Measurements from ENCODE around the gene TRPM3.
"Not testable (repeated sequence)": the region's sequence is repeated elsewhere in the genome, so short reads cannot be mapped to it uniquely, and the experiment has no call there.

The TRPM3 gene

GRCh38 chr9:71001780-71002386 lies 119.5 kb downstream of the TRPM3 start:
- DNase-seq (ENCODE audit: low read depth in 3 of 3, low spot score in 1 of 3), result no peak

GRCh38 chr9:70998962-70999361 lies 122.5 kb downstream of the TRPM3 start:
- DNase-seq (ENCODE audit: low read depth in 3 of 3, low spot score in 1 of 3), result no peak

- DNase-seq (ENCODE audit: low read depth in 3 of 3, low spot score in 1 of 3), result no peak
These were observed 125.9 kb downstream of the TRPM3 start for GRCh38 chr9:70995511-70995910.

GRCh38 chr9:70994582-70994981 lies 126.8 kb downstream of the TRPM3 start:
- DNase-seq (ENCODE audit: low read depth in 3 of 3, low spot score in 1 of 3), result no peak

- no peak for DNase-seq (ENCODE audit: low read depth in 3 of 3, low spot score in 1 of 3)
These were observed 132.9 kb downstream of the TRPM3 start for GRCh38 chr9:70988551-70988950.

GRCh38 chr9:70987986-70988385 lies 133.4 kb downstream of the TRPM3 start:
- no peak for DNase-seq (ENCODE audit: low read depth in 3 of 3, low spot score in 1 of 3)

- DNase-seq (ENCODE audit: low read depth in 3 of 3, low spot score in 1 of 3), result no peak
These were observed 134.4 kb downstream of the TRPM3 start for GRCh38 chr9:70986984-70987383.

GRCh38 chr9:70983723-70984295 lies 137.6 kb downstream of the TRPM3 start:
- DNase-seq (ENCODE audit: low read depth in 3 of 3, low spot score in 1 of 3), result no peak

GRCh38 chr9:70981312-70981711 lies 140.1 kb downstream of the TRPM3 start:
- DNase-seq (ENCODE audit: low read depth in 3 of 3, low spot score in 1 of 3), result no peak

- DNase-seq (ENCODE audit: low read depth in 3 of 3, low spot score in 1 of 3), result no peak
These were observed 141.5 kb downstream of the TRPM3 start for GRCh38 chr9:70979966-70980365.

GRCh38 chr9:70978085-70978484 lies 143.3 kb downstream of the TRPM3 start:
- no peak for DNase-seq (ENCODE audit: low read depth in 3 of 3, low spot score in 1 of 3)

GRCh38 chr9:70975821-70976220 lies 145.6 kb downstream of the TRPM3 start:
- no peak for DNase-seq (ENCODE audit: low read depth in 3 of 3, low spot score in 1 of 3)

GRCh38 chr9:70971723-70972122 lies 149.7 kb downstream of the TRPM3 start:
- DNase-seq (ENCODE audit: low read depth in 3 of 3, low spot score in 1 of 3), result no peak

- DNase-seq (ENCODE audit: low read depth in 3 of 3, low spot score in 1 of 3), result not testable (repeated sequence)
These were observed 155.0 kb downstream of the TRPM3 start for GRCh38 chr9:70966380-70966779.

GRCh38 chr9:70964861-70965260 lies 156.6 kb downstream of the TRPM3 start:
- no peak for DNase-seq (ENCODE audit: low read depth in 3 of 3, low spot score in 1 of 3)

GRCh38 chr9:70963554-70963953 lies 157.9 kb downstream of the TRPM3 start:
- DNase-seq (ENCODE audit: low read depth in 3 of 3, low spot score in 1 of 3), result no peak

GRCh38 chr9:70962761-70963440 lies 158.5 kb downstream of the TRPM3 start:
- DNase-seq (ENCODE audit: low read depth in 3 of 3, low spot score in 1 of 3), result no peak

GRCh38 chr9:70959366-70959765 lies 162.1 kb downstream of the TRPM3 start:
- no peak for DNase-seq (ENCODE audit: low read depth in 3 of 3, low spot score in 1 of 3)

- DNase-seq (ENCODE audit: low read depth in 3 of 3, low spot score in 1 of 3), result no peak
These were observed 166.8 kb downstream of the TRPM3 start for GRCh38 chr9:70954596-70955143.

- no peak for DNase-seq (ENCODE audit: low read depth in 3 of 3, low spot score in 1 of 3)
These were observed 167.3 kb downstream of the TRPM3 start for GRCh38 chr9:70954126-70954525.

- DNase-seq (ENCODE audit: low read depth in 3 of 3, low spot score in 1 of 3), result no peak
These were observed 169.4 kb downstream of the TRPM3 start for GRCh38 chr9:70951749-70952727.
